Bronchial epithelial cell (primary cell): Measurements from ENCODE around the gene TTLL3. TPM values are rescaled to one million over a fixed set of nuclear protein-coding genes. Genes with fewer than 3 reads are reported as not detected.

Experiments used
- DNase-seq: peaks from one replicate; pipeline ENCODE4 v3.0.0-alpha.2; 2010; ENCODE audit warnings: low read depth
- FAIRE-seq: peaks from 2 replicates; lab custom pipeline; 2011; peaks lifted over from hg19 to GRCh38; lab: Jason Lieb, UNC
- H3K27me3 ChIP-seq: 2 replicates; pipeline ENCODE4 v1.5.1; 2011; ENCODE audit warnings: low read length; ENCODE audit not compliant: control insufficient read depth, insufficient read depth
- H3K36me3 ChIP-seq: 2 replicates; pipeline ENCODE4 v1.5.1; 2011; ENCODE audit warnings: low read length; ENCODE audit not compliant: control insufficient read depth, insufficient read depth
- H3K4me3 ChIP-seq: 2 replicates; pipeline ENCODE4 v1.5.1; 2011; ENCODE audit warnings: mild to moderate bottlenecking, low read depth, low read length, control low read depth
- CTCF ChIP-seq: IDR thresholded peaks from 2 replicates; pipeline ENCODE4 v1.5.1; 2011; ENCODE audit warnings: mild to moderate bottlenecking, moderate library complexity, low read length, control low read depth, inconsistent platforms; ENCODE audit not compliant: insufficient read depth, severe bottlenecking
- total RNA-seq: library from RNA; depleted of rRNA; stranded (reverse); fragments of >200 nt; gene quantifications from 2 replicates; pipeline ENCODE4 v1.2.1, GENCODE V29; 2014

TTLL3 gene
- total RNA-seq, 1 donor from 2014 or later, result 11.3 TPM

- no peak for FAIRE-seq
- no peak for TF ChIP-seq CTCF
- Histone ChIP-seq H3K4me3 (no peak overlapping the region), H3K36me3 (peaks cover 19% of the 10 kb centered on the region), H3K27me3 (no peaks in the 10 kb centered on the region)
- no peak for DNase-seq
These were observed 3.1 kb upstream of the TTLL3 start for GRCh38 chr3:9806688-9807589.

- H3K27me3 ChIP-seq, result no peaks in the 10 kb centered on the region
- no peak for DNase-seq
- no peak overlapping the region for H3K4me3 ChIP-seq
- no peak for FAIRE-seq
- H3K36me3 ChIP-seq, result peaks cover 20% of the 10 kb centered on the region
- no peak for TF ChIP-seq CTCF
These were observed 2.1 kb upstream of the TTLL3 start for GRCh38 chr3:9807981-9808344.

- no peak overlapping the region for H3K4me3 ChIP-seq
- TF ChIP-seq CTCF, result peak; percentile 22
- H3K27me3 ChIP-seq, result no peaks in the 10 kb centered on the region
- peak; percentile 62 for DNase-seq
- peaks cover 21% of the 10 kb centered on the region for H3K36me3 ChIP-seq
- FAIRE-seq, result no peak
These were observed 1.6 kb upstream of the TTLL3 start for GRCh38 chr3:9808345-9809037.

- peak; percentile 32 for DNase-seq
- peak overlapping the region; percentile 55 for H3K4me3 ChIP-seq
- H3K36me3 ChIP-seq, result peaks cover 13% of the 10 kb centered on the region
- FAIRE-seq, result no peak
- TF ChIP-seq CTCF, result no peak
- no peaks in the 10 kb centered on the region for H3K27me3 ChIP-seq
These were observed 835 bp upstream of the TTLL3 start for GRCh38 chr3:9809239-9809614.

GRCh38 chr3:9810433-9810770 is 340 bp downstream of the TTLL3 start:
- TF ChIP-seq CTCF, result no peak
- peaks cover 11% of the 10 kb centered on the region for H3K36me3 ChIP-seq
- peak overlapping the region; percentile 55 for H3K4me3 ChIP-seq
- H3K27me3 ChIP-seq, result no peaks in the 10 kb centered on the region
- FAIRE-seq, result no peak
- DNase-seq, result no peak
